Neural progenitor cell (in vitro differentiated cells): Measurements from ENCODE around the gene CTTN.

ENCODE experiments used
- EZH2 ChIP-seq: fragments of 200-600 bp; sonication (generic); IDR thresholded peaks from 2 replicates; pipeline ENCODE4 v1.6.1; 2017; ENCODE audit warnings: antibody characterized with exemption, mild to moderate bottlenecking, moderate library complexity
- EZH2phosphoT487 ChIP-seq: fragments of 200-600 bp; sonication (generic); IDR thresholded peaks from 2 replicates; pipeline ENCODE4 v1.6.1; 2017; ENCODE audit warnings: antibody characterized with exemption
- TF ChIP-seq, protein P1 (sequence below): fragments of 200-600 bp; sonication (generic); IDR thresholded peaks from 2 replicates; pipeline ENCODE4 v1.5.1; 2017; ENCODE audit warnings: antibody characterized with exemption, mild to moderate bottlenecking

DNA sequence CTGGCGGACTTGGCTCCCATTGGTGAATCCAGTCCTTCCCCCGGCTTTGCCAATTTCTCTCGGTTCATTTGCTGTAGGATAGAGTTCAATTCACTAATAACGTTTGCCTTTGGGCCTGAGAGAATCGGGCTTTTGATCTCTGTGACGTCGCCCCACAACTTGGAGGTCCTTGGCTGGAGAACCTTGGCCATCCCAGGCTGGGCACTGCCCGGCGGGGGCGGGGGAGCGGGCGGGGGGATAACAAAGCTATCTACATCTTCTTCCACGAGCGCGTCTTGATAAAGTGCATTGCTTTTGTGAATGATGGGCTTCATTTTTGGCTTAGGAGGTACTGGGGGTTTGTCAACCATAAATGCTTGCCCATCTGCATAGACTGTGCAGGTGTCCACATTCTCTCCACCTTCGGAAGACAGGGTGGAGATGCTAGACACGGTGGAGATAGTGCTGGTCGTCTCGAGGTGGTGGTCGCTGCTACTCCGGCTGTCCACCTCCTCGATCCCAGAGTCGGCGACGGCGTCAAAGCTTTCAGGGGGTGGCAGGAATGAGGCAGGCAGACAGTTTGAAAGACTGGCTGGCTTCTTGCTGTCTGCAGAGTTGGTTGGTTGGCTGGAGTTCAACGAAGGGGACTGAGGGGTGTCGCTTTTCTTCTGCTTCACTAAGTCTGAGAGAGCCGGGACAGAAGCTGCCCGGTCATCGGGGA is 87.1 kb downstream of the CTTN start:
- TF ChIP-seq, protein P1, sequence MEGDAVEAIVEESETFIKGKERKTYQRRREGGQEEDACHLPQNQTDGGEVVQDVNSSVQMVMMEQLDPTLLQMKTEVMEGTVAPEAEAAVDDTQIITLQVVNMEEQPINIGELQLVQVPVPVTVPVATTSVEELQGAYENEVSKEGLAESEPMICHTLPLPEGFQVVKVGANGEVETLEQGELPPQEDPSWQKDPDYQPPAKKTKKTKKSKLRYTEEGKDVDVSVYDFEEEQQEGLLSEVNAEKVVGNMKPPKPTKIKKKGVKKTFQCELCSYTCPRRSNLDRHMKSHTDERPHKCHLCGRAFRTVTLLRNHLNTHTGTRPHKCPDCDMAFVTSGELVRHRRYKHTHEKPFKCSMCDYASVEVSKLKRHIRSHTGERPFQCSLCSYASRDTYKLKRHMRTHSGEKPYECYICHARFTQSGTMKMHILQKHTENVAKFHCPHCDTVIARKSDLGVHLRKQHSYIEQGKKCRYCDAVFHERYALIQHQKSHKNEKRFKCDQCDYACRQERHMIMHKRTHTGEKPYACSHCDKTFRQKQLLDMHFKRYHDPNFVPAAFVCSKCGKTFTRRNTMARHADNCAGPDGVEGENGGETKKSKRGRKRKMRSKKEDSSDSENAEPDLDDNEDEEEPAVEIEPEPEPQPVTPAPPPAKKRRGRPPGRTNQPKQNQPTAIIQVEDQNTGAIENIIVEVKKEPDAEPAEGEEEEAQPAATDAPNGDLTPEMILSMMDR = no peak
- TF ChIP-seq EZH2 (no peak), EZH2phosphoT487 (no peak)
